ENCODE measurements around the gene CTNND2. TPM values are rescaled to one million over a fixed set of nuclear protein-coding genes. Genes with fewer than 3 reads are reported as not detected.

CTNND2 gene
- total and polyA plus RNA-seq, 4 donors: 0.05 to 0.50 (median 0.27) TPM

DNA sequence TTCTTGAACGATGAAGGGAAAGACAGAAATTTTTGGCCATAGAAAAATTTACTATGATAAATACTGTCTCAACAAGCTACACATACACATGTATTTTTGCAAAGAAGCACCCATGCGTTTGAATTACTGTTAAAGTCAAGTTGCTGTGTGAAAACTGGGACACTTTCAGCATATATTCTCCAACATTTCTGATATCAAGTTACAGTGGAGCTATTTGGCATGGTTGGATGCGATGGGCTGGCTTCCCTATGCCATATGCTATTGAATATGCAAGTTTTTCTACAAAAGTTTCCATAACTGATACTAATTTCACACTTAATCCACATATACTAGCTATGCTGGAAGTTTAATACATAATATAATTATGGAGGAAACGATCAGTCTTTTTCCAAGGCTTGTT is 381.4 kb downstream of the CTNND2 start:
- Histone ChIP-seq H3K4me3 (ENCODE audit: low read depth in 1 of 3, low read length in 3 of 3) (no peak overlapping the region), H3K36me3 (ENCODE audit: control insufficient read depth in 4 of 4, insufficient read depth in 3 of 4, low read depth in 1 of 4, low read length in 3 of 4) (no peaks in the 10 kb centered on the region), H3K27ac (ENCODE audit: low read depth in 1 of 2, low read length in 2 of 2) (no peak overlapping the region), H3K27me3 (ENCODE audit: control insufficient read depth in 4 of 4, insufficient read depth in 4 of 4, low read length in 3 of 4) (no peaks in the 10 kb centered on the region), H3K9ac (ENCODE audit: low read depth in 1 of 2, low read length in 2 of 2) (no peak overlapping the region), H3K4me1 (ENCODE audit: control insufficient read depth in 4 of 4, insufficient read depth in 4 of 4, low read length in 3 of 4) (no peaks in the 10 kb centered on the region), H3K9me3 (ENCODE audit: control insufficient read depth in 4 of 4, low read length in 3 of 4) (no peaks in the 10 kb centered on the region)
- DNase-seq (ENCODE audit: low spot score): no peak
- 82% methylated on average over 4 of the region's 4 CpGs for WGBS
- TF ChIP-seq YY1 (IDR thresholded peaks at IDR 0.05): no peak
- no peak for TF ChIP-seq RXRA (IDR thresholded peaks at IDR 0.05)
- no peak for TF ChIP-seq NR2F2 (IDR thresholded peaks at IDR 0.05)
- TF ChIP-seq RAD21 (IDR thresholded peaks at IDR 0.05): no peak
- TF ChIP-seq SP1 (IDR thresholded peaks at IDR 0.05): no peak
- TF ChIP-seq HNF4A (conservative IDR thresholded peaks at IDR 0.05): no peak
- TF ChIP-seq, protein P1, sequence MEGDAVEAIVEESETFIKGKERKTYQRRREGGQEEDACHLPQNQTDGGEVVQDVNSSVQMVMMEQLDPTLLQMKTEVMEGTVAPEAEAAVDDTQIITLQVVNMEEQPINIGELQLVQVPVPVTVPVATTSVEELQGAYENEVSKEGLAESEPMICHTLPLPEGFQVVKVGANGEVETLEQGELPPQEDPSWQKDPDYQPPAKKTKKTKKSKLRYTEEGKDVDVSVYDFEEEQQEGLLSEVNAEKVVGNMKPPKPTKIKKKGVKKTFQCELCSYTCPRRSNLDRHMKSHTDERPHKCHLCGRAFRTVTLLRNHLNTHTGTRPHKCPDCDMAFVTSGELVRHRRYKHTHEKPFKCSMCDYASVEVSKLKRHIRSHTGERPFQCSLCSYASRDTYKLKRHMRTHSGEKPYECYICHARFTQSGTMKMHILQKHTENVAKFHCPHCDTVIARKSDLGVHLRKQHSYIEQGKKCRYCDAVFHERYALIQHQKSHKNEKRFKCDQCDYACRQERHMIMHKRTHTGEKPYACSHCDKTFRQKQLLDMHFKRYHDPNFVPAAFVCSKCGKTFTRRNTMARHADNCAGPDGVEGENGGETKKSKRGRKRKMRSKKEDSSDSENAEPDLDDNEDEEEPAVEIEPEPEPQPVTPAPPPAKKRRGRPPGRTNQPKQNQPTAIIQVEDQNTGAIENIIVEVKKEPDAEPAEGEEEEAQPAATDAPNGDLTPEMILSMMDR (IDR thresholded peaks at IDR 0.05; ENCODE audit: low read depth, low read length, missing input control): no peak
- no peak for TF ChIP-seq HNF4G (IDR thresholded peaks at IDR 0.05)
- TF ChIP-seq, protein P2, sequence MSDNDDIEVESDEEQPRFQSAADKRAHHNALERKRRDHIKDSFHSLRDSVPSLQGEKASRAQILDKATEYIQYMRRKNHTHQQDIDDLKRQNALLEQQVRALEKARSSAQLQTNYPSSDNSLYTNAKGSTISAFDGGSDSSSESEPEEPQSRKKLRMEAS (IDR thresholded peaks at IDR 0.05): no peak
- no peak for TF ChIP-seq FOXA2 (IDR thresholded peaks at IDR 0.05)
- TF ChIP-seq GABPA (IDR thresholded peaks at IDR 0.05 in 1 of 2, conservative IDR thresholded peaks at IDR 0.05 in 1 of 2): no peak

DNA sequence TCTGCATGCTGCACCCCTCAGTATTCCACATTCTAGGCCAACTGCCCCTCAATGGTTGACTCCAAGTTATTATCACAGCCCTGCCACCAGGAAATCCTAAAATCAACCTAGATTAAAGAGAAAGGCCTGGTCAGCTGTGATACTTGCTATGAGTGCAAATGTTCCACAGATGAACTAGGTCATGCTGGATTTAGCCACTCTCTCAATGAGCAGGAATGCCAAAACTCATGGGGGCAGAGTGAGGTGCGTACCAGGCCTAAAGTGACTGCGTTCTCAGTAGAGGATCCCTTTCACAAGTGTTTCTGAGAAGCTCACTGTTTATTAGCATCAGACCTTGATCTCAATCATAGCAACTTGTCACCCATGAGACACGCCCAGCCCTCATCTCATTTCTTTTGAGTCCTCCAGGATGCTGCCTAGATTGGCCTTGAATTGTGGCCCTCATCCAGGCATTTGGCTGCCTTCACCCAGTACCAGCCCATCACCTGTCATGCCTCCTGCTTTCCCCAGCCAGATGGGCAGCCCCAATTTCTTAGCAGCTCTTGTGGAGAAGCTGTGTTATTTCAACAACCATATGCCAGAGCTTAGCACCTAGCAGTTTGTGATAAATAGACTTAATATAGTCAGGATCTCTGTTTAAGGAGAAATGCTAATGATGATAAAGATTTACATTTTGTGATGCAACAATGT is 383.9 kb downstream of the CTNND2 start:
- no peaks in the 10 kb centered on the region for H3K27me3 ChIP-seq (ENCODE audit: control insufficient read depth in 4 of 4, insufficient read depth in 4 of 4, low read length in 3 of 4)
- TF ChIP-seq RXRA (IDR thresholded peaks at IDR 0.05): no peak
- no peak for TF ChIP-seq FOXA1 (IDR thresholded peaks at IDR 0.05)
- no peak for TF ChIP-seq TAF1 (conservative IDR thresholded peaks at IDR 0.05)
- no peak for TF ChIP-seq FOXA2 (IDR thresholded peaks at IDR 0.05)
- TF ChIP-seq, protein P3, sequence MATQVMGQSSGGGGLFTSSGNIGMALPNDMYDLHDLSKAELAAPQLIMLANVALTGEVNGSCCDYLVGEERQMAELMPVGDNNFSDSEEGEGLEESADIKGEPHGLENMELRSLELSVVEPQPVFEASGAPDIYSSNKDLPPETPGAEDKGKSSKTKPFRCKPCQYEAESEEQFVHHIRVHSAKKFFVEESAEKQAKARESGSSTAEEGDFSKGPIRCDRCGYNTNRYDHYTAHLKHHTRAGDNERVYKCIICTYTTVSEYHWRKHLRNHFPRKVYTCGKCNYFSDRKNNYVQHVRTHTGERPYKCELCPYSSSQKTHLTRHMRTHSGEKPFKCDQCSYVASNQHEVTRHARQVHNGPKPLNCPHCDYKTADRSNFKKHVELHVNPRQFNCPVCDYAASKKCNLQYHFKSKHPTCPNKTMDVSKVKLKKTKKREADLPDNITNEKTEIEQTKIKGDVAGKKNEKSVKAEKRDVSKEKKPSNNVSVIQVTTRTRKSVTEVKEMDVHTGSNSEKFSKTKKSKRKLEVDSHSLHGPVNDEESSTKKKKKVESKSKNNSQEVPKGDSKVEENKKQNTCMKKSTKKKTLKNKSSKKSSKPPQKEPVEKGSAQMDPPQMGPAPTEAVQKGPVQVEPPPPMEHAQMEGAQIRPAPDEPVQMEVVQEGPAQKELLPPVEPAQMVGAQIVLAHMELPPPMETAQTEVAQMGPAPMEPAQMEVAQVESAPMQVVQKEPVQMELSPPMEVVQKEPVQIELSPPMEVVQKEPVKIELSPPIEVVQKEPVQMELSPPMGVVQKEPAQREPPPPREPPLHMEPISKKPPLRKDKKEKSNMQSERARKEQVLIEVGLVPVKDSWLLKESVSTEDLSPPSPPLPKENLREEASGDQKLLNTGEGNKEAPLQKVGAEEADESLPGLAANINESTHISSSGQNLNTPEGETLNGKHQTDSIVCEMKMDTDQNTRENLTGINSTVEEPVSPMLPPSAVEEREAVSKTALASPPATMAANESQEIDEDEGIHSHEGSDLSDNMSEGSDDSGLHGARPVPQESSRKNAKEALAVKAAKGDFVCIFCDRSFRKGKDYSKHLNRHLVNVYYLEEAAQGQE (IDR thresholded peaks at IDR 0.05): no peak
- no peak for TF ChIP-seq YY1 (IDR thresholded peaks at IDR 0.05)
- TF ChIP-seq HNF4G (IDR thresholded peaks at IDR 0.05): no peak
- TF ChIP-seq HNF4A (conservative IDR thresholded peaks at IDR 0.05): no peak
- no peak for TF ChIP-seq EGR1 (IDR thresholded peaks at IDR 0.05; ENCODE audit: low read depth in 2 of 2)
- 98% methylated on average over 3 of the region's 3 CpGs for WGBS

More for the DNA sequence above, 383.9 kb downstream of the CTNND2 start:
- H3K36me3 ChIP-seq (ENCODE audit: control insufficient read depth in 4 of 4, insufficient read depth in 3 of 4, low read depth in 1 of 4, low read length in 3 of 4): no peaks in the 10 kb centered on the region
- no peaks in the 10 kb centered on the region for H3K4me1 ChIP-seq (ENCODE audit: control insufficient read depth in 4 of 4, insufficient read depth in 4 of 4, low read length in 3 of 4)
- no peak for DNase-seq (ENCODE audit: low spot score)
- H3K9ac ChIP-seq (ENCODE audit: low read depth in 1 of 2, low read length in 2 of 2): no peak overlapping the region
- no peak overlapping the region for H3K27ac ChIP-seq (ENCODE audit: low read depth in 1 of 2, low read length in 2 of 2)
- H3K4me3 ChIP-seq (ENCODE audit: low read depth in 1 of 3, low read length in 3 of 3): no peak overlapping the region
- no peaks in the 10 kb centered on the region for H3K9me3 ChIP-seq (ENCODE audit: control insufficient read depth in 4 of 4, low read length in 3 of 4)
